Measurements from ENCODE around the gene SPOCK2.

Gene SPOCK2

GRCh38 chr10:72073708-72074573, 14.4 kb downstream of the SPOCK2 start:
- DNase-seq (ENCODE audit: low read depth, low spot score) = no peak

- no peak for DNase-seq (ENCODE audit: low read depth, low spot score)
Observed at GRCh38 chr10:72072639-72073038, 15.7 kb downstream of the SPOCK2 start.

- DNase-seq (ENCODE audit: low read depth, low spot score) = no peak
Observed at GRCh38 chr10:72072046-72072445, 16.3 kb downstream of the SPOCK2 start.

- DNase-seq (ENCODE audit: low read depth, low spot score) = no peak
Observed at GRCh38 chr10:72069751-72070526, 18.4 kb downstream of the SPOCK2 start.

GRCh38 chr10:72068901-72069446, 19.4 kb downstream of the SPOCK2 start:
- no peak for DNase-seq (ENCODE audit: low read depth, low spot score)

GRCh38 chr10:72068126-72068765, 20.1 kb downstream of the SPOCK2 start:
- DNase-seq (ENCODE audit: low read depth, low spot score) = no peak

- no peak for DNase-seq (ENCODE audit: low read depth, low spot score)
Observed at GRCh38 chr10:72067463-72068125, 20.8 kb downstream of the SPOCK2 start.

- no peak for DNase-seq (ENCODE audit: low read depth, low spot score)
Observed at GRCh38 chr10:72066318-72067284, 21.8 kb downstream of the SPOCK2 start.

GRCh38 chr10:72065439-72066025, 22.8 kb downstream of the SPOCK2 start:
- no peak for DNase-seq (ENCODE audit: low read depth, low spot score)

GRCh38 chr10:72063703-72064391, 24.5 kb downstream of the SPOCK2 start:
- no peak for DNase-seq (ENCODE audit: low read depth, low spot score)

GRCh38 chr10:72062832-72063702, 25.3 kb downstream of the SPOCK2 start:
- DNase-seq (ENCODE audit: low read depth, low spot score) = no peak

GRCh38 chr10:72062382-72062781, 26.0 kb downstream of the SPOCK2 start:
- DNase-seq (ENCODE audit: low read depth, low spot score) = no peak

GRCh38 chr10:72061930-72062329, 26.4 kb downstream of the SPOCK2 start:
- DNase-seq (ENCODE audit: low read depth, low spot score) = no peak

- no peak for DNase-seq (ENCODE audit: low read depth, low spot score)
Observed at GRCh38 chr10:72061491-72061890, 26.9 kb downstream of the SPOCK2 start.

GRCh38 chr10:72059843-72060822, 28.2 kb downstream of the SPOCK2 start:
- no peak for DNase-seq (ENCODE audit: low read depth, low spot score)

- DNase-seq (ENCODE audit: low read depth, low spot score) = no peak
Observed at GRCh38 chr10:72058989-72059842, 29.1 kb downstream of the SPOCK2 start.
